NOMO-1 treated with dmso at 0.1 percent for 144 hours (cell line): Measurements from ENCODE around the gene CBLN1.

ENCODE experiments used
- DNase-seq: peaks from one replicate; lab custom pipeline; 2025; ENCODE audit not compliant: unreplicated experiment; lab: John Stamatoyannopoulos, UW

The CBLN1 gene

GRCh38 chr16:49281480-49281842, at the start of gene CBLN1:
CBLN1 (minus strand) TSS chr16:49281838; CDS start chr16:49281465, 373 bp downstream.
- DNase-seq, result no peak

- DNase-seq, result peak; percentile 25
These were observed 49.0 kb upstream of the CBLN1 start for GRCh38 chr16:49330562-49331201.

GRCh38 chr16:49328325-49328724, 46.7 kb upstream of the CBLN1 start:
- DNase-seq, result no peak

DNA sequence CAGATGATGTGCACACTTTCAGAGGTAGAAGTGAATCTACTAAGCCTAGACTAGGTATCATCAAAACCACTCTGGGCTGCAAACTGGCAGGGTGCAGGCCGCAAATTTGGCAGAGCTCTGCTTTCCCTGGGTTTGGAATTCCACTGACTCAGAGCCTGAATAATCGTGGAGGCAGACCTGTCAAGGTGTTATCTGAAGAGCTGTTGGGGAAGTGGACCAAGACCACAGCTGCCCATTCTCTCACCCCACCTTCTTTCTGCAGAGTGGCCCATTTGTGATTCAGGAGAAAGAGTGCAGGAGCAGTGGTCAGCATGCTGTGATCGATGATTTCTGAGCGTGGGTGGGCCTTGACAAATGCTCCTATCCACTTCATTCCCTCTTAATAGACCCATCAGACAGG, 45.8 kb upstream of the CBLN1 start:
- DNase-seq, result no peak

GRCh38 chr16:49324703-49325102, 43.1 kb upstream of the CBLN1 start:
- DNase-seq, result no peak

DNA sequence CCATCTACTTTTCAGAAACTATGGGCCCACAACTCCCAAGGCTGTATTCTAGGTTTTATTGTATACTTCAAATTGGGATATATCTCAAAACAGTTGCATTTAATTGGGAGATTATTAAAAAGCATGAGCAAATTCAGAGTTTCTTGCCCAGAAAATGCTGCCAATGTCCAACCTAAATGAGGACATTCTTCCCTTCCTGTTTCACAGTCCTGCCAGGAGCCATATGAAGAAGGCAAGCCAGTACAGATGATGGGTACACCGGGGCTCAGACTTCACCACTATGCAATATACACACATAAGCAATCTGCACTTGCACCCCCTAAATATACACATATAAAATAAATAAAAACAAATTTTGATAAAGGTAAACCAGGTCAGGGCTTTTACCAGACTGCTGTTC, 34.0 kb upstream of the CBLN1 start:
- no peak for DNase-seq

DNA sequence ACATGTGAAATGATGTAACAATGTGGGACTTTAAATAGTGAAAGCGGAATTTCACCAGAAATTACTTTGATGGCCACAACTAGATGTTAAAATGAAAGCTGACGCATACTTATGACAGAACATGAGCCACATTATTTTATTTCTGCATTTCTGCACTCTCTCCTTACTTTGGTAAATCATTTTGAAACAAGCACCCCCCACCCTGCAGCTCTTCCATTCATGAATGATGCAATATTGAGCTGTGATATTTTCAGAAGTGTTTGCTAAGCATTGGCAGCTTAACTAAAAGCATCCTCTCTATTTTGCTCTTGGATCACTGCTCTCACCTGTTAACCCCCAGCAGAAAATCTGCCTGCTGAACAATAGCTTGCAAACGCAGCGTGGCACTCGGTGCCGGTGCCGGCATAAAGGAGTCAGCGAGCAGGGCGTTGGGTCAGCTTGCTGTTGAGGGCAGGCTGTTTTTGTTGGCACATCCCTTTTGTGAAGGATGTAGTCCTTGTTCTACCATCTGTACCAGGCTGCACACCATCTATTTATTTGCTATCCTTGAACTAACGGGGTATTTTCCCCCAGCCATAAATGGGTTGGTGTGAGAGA, 30.8 kb upstream of the CBLN1 start:
- no peak for DNase-seq

DNA sequence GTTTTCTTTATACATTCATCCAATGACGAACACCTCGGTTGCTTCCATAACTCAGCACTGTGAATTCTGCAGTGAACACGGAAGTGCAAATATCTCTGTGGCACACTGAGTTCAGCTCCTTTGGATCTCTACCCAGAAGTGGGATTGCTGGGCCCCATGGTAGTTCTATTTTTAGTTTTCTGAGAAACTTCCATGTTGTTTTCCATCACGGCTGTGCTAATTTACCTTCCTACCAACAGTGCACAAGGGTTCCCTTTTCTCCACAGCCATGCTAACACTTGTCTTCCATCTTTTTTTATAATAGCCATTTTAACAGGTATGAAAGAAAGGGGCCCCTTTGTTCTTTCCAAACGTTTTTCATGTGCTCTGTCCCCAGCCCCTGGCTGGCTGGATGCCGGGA, 30.2 kb upstream of the CBLN1 start:
- no peak for DNase-seq

GRCh38 chr16:49307176-49307575, 25.5 kb upstream of the CBLN1 start:
- DNase-seq, result no peak

DNA sequence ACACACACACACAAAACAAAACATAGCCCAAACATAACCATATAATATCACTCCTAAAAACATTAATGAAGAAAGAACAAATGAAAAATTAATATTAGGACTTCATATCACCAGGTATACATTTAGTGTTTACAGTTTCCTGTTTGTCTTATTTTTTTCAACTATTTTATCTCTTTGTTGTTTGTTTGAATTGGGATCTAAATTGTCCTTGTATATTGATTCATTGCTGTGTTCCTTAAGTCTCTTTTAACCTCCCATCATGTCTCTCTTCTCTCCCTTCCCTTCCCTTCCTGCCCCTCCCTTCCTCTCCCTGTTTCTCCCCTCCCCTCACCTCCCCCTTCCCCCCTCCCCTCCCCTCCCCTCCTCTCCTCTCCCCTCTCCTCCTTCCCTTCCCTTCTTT, 23.8 kb upstream of the CBLN1 start:
- no peak for DNase-seq

GRCh38 chr16:49292413-49292812, 10.8 kb upstream of the CBLN1 start:
- no peak for DNase-seq

- no peak for DNase-seq
These were observed 5.9 kb upstream of the CBLN1 start for GRCh38 chr16:49287572-49287971.

- no peak for DNase-seq
These were observed 3.3 kb upstream of the CBLN1 start for GRCh38 chr16:49284962-49285361.

GRCh38 chr16:49283376-49284049, 1.9 kb upstream of the CBLN1 start:
- no peak for DNase-seq

DNA sequence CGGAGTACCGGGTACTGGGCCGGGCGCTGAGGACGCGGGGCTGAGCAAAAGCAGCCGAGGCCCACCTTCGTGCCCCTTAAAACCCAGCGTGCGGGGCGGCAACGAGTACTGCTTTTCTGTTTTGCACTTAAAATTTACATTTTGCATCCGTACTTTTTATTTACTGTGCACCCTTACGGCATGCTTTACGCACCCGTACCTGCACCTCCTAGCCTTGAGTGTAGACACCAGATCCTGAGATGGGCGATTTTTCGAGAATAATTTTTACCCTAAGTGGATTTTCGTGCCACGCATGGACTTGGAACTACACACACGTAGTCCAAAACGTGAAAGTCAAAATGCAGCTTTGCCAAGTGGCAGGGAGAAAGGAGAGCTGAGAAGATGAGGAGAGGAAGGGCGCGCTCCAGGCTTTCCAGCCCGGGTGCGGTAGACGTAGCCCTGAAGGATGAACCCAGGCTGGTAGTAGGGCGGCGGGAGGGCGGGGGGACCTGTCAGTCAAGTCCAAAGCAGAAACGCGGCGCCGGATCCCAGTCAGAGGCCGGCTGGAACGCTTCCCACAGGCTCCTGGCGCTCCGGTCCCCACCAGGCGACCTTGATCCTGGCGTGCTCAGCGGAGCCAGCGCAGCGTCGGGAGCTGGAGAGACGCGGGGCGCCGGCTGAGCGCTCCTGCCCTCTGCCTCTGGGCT, 1.2 kb upstream of the CBLN1 start:
- no peak for DNase-seq

GRCh38 chr16:49281843-49282642, 405 bp upstream of the CBLN1 start:
- DNase-seq, result peak; percentile 72

GRCh38 chr16:49280841-49281371, 732 bp downstream of the CBLN1 start:
- no peak for DNase-seq

- DNase-seq, result no peak
These were observed 1.4 kb downstream of the CBLN1 start for GRCh38 chr16:49280105-49280741.

DNA sequence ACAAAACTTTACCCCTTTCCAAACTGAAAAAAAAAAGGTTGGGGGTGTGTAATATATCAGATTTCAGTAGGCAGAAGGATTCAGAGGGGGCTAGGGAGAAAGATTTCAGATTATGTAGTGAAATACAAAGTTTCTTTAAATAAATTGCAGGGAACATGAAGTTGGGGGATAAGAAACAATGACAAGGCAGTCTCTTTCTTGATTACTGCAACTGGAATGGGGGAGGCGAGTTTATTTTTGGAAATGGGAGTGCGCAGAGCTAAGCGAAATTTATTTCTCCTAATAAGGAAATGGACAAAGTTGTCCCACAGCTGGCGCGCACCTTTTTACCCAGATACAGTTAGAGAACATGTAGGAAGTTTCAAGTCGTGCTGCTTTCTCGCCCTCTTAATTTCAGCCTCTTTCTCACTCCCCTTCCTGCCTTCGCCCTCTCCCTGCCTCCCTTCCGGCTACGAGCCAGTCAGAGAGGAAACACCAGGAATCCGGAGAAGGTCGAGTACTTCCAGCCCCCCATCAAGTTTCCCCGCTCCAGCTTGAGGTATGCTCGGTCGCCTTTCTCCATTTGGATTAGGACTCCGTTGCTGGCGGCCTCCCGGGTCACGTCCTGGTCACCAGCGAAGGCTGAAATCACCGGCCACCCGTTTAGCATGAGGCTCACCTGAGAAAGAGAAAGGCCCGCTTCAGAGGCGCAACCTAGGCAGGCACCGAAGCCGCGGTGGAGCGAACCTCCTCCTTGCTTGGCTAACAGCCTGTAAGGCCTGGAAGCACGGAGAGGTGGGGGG, 2.5 kb downstream of the CBLN1 start:
- DNase-seq, result no peak

- DNase-seq, result no peak
These were observed 3.1 kb downstream of the CBLN1 start for GRCh38 chr16:49278567-49278827.
